Astrocyte of the hippocampus (primary cell): ENCODE measurements around the gene AGBL3.
"Not testable (repeated sequence)": the region's sequence is repeated elsewhere in the genome, so short reads cannot be mapped to it uniquely, and the experiment has no call there.

Experiments
- DNase-seq: peaks from one replicate; pipeline ENCODE4 v3.0.0; 2011; ENCODE audit warnings: low read depth, low spot score

AGBL3 gene

DNA sequence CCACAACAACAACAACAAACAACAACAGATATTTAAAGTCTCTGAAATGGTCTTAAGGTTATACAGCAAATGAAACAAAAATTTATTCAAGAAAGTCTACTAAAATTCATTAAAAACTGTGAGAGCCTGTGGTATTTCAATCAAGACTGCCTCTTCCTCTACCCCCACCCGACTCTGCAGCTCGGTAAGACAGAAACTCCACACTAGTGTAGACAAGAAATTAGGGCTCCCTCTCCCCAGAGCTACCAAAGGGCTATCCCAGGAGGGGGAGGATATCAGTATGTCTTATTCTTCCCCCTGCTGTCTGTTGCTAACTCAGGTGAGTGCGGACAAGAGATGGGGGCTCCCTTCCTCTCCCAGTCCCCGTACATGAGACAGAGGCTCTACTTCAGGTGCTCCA lies 90.6 kb downstream of the AGBL3 start:
- DNase-seq, result no peak

DNA sequence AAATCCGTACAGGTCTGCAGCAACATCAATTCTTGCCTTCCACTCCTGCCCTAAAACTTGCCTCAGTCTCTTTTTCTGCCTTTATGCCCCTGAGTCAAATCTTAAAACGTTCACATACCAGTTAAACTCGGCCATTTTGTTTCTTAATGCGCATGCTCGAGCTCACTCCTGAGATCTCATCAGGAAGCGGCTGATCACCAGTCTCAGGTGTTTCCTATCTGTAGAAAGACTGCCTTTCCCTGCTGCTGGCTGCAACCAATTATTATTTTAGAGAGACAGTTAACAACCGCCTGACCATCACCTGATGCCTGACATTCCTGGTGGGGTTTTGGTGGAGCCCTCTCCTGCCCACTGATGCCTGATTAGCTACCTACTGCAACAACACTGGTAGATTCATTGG lies 91.3 kb downstream of the AGBL3 start:
- no peak for DNase-seq

DNA sequence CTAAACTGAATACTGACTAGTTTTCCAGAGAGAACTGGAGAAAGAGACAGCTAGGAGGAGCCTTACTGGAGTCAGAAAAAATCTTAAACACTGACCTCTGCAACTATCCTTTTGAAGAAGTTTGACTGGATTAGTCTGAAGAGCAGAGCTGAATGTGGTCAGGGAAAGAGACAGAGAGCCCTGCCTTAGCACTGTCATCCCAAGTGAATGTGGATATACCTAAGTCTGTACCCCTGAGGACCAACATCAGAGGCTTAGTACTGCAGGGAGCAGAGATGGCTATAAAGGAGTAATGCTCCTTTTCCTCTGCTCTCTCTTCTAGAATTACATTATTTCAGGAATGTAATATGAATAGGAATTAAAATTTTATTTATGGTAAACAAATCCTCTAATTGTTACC lies 91.7 kb downstream of the AGBL3 start:
- no peak for DNase-seq

DNA sequence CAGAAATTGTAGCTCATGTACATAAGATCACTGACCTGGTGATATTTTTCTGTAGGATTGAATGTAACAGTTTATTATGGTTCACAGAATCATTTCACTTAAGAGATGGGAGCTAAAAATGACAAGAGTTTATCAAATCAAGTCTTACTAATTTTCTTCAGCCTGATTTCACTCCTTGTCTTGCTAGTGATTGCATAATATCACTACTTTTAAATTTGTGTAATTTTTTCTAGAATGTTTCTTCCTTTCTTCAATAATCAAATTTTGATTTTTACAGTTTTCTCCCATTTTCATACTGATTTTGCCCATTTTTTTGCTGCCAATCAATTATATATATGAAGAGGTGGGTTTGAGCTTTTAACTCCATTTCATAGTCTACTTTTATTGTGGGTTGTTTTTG lies 92.8 kb downstream of the AGBL3 start:
- DNase-seq, result no peak

DNA sequence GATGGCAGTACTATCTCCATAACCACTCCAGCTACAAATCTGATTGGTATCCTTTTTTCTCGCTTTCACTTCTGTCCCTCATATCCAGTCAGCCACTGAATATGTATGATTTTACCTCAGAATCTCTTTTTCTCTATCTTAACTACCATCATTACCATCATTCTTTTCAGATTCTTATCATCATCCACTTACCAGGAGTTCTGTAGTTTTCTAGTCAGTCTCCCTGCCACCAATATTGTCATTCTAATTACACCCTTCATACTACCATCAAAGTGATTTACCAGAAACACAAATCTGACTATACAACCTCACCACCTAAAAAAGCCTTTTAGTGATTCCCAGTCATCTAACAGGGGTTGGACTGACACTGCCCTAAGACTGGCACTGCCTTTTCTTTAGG lies 96.7 kb downstream of the AGBL3 start:
- DNase-seq, result no peak

DNA sequence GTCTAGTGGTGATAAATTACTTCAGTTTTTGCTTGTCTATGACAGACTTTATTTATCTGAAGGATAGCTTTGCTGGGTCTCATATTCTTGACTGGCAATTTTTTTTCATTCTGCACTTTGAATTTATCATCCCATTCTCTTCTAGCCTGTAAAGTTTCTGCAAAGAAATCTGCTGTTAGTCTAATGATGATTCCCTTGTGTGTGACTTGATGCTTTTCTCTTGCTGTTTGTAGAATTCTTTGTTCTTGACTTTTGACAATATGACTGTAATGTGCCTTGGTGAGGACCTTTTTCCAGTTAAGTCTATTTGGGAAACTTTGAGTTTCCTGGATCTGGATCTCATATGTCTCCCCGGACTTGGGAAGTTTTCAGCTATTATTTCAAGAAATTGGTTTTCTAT lies 102.3 kb downstream of the AGBL3 start:
- DNase-seq, result no peak

DNA sequence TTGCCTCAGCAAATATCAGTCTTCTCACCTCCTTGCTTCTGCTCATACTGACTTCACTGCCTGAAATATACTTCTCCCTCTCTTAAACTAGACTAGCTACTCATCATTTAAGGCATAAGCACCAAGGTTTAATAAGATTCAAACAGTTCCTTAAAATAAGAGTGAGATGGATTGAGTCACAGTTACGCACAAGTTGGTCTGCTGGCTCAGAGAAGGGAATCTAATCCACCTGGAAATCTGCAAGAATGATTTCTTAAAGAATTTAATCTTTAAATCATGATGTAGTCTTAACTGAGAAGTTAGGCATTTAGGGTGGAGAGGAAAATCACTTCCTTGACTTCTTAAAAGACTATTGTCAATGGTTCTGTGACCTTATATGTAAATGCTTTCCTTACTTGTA lies 105.4 kb downstream of the AGBL3 start:
- DNase-seq, result no peak

DNA sequence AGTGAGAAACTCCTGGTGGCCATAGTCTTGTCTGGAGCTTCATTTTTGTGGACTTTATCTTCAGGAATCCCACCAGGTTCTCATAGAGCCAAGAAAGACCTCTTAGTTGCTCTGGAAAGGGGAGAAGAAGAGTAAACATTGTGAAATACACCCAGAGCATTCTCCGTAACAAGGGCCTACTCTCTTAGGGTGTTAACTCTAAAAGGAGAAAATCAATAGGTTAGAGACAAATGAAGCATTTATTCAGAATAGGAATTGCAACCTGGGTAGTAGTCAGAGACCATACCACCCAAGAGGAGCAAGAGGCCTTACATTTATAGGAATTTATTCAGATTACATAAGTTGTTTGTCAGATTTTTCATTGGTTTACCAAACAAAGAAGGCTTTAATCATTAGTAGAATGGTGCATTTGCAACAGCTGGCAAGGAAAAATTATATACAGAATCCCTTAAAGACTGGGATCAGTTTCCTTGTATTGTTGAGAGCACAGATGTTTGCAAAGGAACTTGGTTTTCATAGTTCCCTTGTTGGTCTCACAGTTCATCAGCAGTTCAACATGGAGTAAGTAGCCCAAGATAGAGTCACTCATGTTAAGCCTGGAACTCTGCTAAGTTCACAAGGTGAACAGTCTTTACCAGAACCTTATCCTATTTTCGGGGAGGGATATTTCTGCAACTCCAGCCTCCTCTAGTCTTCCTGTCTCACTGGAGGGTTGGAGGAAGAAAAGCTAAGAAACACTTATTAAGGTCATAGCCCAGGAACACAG lies 108.3 kb downstream of the AGBL3 start:
- DNase-seq, result no peak

DNA sequence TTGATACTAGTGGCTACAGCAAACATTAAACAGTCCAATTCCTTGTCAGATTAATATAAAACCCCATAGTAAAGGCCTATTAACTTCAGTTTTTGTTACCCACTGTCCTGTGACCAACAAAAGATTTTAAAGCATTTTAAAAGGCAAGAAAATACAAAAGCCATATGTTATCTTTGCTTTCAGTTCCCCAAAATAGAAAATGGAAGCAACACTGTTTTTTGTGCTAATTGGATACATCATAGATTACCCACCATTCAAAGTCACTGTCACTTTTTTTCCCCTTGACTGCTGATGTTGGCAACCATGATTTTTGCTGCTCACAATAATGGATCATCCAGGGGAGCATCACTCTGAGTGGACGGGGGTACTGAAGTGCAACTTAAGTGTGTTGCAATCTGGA lies 109.1 kb downstream of the AGBL3 start:
- no peak for DNase-seq

DNA sequence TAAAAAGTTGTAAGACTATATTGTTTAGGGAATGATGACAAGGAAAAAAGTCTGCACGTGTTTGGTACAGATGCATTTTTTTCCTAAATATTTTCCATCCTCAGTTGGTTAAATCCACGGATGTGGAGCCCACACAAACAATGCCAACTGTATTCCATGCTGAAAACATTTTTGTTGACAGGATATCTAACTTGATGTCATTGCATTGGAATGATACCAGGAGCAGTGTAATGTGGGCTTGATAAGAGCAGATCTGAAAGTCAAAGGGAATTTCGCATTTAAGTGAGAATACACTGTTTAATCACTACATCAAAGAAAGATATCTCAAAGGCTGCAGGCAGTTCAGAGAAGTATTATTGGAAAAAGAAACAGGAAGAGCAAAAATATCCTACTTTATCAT lies 112.1 kb downstream of the AGBL3 start:
- DNase-seq, result peak; percentile 11

DNA sequence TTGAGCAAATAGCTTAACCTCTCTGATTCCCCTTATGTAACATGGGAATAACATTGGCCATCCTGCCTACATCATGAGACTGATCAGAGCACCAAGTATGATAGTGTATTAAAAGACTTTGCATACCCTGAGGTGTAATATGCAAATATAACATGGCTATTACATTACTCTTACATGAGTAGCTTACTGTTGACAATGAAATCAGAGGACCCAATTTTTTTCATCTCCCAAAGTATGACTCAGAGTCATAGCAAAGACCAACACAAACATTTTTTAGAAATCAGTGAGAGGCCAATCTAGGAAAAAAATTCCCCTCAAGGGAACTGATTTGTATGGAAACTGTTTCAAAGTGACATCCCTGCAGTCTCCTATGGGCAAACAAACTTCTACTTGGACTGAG lies 114.5 kb downstream of the AGBL3 start:
- DNase-seq, result peak; percentile 29

DNA sequence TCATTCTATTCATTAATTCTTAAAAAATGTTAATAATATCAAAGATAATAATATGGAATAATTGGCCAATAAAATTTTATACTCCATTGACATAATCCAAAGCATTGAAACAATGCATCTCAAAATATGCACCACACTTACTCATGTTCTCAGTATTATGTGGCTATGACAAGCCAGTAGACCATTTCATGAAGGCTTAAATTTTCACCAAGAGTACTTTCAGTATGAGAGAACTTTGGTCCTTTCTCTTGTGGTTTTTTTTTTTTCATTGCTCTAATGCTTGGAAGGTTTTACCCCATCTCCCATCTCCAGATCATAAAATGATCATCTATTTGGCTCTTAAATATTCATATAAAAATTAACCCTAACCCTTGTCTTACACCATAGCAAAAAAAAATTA lies 116.1 kb downstream of the AGBL3 start:
- no peak for DNase-seq

DNA sequence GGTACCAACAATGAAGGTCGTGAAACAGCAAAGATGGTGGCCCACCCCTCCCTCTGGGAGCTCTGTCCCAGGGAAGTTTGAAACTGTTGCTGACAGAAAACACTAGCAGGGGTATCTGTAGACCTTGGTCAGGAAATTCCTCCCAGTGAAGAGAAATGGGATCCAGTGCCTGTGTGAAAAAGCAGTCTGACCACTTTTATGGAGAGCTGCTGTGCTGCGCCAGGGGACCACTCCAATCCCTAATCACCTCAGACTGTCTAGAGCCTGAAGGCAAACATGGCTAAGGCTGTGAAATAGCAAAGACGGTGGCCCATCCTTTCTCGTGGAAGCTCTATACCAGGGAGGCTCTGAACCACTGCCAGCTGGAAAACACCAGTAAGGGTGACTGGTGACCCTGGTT lies 123.3 kb downstream of the AGBL3 start:
- no peak for DNase-seq

DNA sequence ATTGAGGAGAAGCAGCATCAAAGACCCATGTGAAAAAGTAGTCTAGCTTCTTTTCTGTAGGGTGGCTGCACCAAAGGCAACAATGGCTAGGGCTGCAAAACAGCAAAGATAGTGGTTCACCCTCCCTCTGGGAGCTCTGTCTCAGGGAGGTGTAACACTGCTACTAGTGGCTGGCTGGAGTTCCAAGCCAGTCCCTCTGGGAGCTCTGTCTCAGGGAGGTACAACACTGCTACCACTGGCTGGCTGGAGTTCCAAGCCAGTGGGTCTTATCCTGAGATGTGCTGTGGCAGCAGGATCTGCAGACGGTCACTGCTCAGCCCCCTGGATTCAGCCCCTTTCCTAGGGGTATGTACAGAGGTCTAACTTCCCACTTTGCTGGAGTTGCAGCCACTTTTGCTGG lies 123.7 kb downstream of the AGBL3 start:
- DNase-seq, result no peak

DNA sequence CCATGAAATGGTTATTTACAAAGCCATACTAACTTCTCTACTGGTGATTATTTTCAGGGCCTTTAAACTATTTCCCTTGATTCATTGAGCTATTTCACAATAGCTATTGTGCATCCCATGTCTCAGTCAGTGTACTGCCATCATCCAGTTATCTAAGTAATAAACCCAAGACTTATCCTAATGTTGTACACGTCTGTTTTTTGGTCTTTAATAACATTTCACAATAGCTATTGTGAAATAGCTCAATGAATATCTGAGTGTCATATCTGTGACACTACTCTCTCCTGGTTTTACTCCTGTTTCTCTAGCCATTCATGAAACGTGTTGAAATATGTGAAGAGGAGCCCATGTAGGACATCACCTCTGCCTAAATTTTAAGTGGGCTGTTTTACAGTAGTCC lies 125.1 kb downstream of the AGBL3 start:
- DNase-seq, result no peak

DNA sequence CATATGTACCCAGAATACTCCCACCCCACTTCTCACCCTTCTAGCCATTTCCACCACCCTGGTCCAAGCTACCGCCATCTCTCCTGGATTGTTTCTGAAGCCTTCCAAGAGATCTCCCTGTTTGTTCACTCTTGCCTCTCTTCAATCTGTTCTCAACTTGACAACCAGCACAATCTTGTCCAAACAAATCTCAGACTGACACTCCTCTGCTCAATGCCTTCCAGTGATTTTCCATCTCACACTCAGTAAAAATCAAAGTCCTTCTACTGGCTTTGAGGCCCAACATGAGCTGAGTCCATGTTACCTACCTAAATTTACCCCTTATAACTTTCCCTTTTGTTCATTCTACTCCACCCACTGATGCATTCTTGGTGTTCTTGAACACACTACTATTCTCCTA lies 128.3 kb downstream of the AGBL3 start:
- DNase-seq, result no peak

DNA sequence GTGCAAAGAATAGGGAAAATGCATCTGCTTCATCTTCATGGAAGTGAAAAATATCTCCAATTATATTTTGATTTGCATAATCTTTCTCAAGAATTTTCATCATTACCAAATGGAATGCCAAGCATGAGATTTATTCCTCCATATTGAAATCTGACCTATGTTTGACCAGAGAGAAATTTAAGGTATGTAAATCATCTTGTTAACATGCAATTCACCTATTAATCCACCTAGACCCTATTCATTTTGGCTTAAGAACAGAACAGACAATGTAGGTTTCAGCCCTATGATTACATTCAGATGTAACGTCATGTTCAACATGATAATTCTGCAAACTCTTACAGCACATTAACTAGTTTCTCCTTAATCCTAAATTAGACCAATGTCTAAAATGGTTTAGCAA lies 130.8 kb downstream of the AGBL3 start:
- no peak for DNase-seq

DNA sequence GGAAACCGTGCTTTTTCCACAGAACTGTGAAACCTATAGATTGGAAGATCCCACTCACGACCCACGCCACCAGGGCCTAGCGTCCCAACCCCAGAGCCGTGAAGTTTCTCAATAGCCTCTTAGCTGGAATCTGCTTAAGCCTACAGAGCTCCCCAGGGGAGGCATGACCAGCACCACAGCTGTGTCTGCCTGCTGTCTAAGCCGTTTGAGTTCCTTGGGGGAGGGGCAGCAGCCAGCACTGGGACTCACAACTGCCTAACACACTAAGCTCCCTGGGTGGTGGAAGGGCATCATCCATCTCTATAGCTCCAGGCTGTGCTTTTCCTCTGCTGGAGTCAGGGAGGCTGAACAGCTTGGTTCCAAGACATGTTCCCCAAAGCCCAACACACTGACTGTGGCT lies 135.6 kb downstream of the AGBL3 start:
- DNase-seq, result no peak

DNA sequence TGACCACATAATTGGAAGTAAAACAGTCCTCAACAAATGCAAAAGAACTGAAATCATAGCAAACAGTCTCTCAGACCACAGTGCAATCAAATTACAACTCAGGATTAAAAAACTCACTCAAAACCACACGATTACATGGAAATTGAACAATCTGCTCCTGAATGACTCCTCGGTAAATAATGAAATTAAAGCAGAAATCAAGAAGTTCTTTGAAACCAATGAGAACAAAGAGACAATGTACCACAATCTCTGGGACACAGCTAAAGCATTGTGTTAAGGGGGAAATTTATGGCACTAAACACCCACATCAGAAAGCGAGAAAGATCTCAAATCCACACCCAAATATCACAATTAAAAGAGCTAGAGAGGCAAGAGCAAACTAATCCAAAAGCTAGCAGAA lies 138.3 kb downstream of the AGBL3 start:
- DNase-seq, result not testable (repeated sequence)

DNA sequence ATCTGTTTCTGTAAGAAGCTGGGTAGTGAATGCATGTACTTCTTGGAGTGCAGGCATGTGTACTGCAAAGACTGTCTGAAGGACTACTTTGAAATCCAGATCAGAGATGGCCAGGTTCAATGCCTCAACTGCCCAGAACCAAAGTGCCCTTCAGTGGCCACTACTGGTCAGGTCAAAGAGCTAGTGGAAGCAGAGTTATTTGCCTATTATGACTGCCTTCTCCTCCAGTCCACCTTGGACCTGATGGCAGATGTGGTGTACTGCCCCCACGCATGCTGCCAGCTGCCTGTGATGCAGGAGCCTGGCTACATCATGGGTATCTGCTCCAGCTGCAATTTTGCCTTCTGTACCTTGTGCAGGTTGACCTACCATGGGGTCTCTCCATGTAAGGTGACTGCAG lies 142.6 kb downstream of the AGBL3 start:
- DNase-seq, result no peak

DNA sequence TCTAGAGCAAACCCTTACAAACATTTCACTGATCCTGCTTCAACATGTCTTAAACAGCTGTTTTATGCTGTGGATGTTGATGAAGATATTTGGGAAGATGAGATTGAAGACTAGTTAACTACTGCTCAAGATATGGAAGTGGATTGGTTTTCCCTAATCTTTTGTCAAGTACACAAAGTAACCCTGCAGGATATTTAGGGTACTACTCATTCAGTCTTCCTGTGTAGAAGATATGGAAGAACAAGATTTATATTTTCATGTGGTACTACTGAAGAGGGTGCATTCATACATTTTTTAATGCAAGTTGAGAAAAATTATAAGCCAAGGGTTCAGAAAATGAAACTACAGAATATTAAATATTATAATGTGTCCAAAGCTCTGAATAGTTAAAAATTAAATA lies 143.3 kb downstream of the AGBL3 start:
- no peak for DNase-seq

DNA sequence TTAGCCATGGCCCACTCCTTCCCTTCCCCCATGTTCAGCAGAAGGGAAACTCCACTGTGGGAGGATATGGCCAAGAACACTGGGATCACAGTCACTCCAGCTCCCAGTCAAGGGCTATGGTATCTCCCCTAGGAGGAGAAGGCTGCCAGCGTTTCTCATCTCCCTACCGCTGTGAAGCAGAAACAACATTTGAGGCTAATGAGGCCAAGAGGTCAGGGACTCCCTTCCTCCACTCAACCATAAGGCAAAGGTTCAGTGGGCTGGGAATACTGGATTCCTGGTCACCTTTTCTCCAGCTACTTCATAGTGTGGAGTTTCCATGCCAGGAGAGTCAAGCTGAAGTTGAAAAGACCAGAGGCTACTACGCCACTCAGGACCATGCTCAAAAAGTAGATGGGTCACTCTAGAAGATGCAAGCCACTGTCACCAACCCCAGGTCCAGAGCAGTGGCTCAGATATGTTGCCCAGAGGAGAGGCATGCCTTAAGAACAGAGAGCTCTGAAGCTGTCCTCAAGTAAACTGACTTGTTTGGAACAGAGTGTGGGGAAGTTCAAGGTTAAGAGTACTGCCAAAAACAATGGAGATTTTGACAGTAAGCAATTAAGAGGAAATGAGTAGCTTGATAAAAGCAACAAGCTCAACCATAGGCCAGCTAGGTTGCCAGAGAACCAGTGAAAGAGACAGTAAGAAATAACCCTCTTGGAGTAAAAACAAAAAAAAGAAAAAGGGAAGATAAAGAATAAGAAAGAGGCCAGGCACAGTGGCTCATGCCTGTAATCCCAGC lies 157.8 kb downstream of the AGBL3 start:
- DNase-seq, result no peak

DNA sequence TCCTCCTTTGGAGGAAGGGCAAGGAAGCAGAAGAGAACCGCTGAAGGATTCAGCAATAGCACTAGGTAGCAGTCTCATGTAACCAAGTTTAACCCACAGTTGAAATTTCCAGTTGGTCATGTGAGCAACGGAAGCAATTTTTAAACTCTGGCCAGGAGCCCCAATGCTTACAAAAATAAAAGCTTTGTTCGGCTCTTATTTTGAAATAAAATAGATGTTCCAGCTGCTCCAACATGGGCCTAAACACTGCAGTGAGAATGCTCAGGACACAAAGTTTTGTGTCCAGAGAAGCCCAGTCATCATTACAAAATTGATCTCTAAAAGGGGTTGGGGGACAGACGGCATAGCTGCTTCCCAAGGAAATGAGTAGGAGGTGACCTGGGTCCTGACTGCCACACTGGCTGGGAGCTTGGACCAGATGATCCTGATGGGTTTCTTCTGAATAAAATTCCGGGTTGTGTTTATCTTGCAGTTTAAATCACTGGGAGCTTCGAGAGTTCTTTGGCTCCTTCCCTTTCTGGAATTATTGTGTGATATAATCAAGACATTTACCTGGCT lies 161.1 kb downstream of the AGBL3 start:
- DNase-seq, result no peak
